AG10803 (cell line): ENCODE data around the gene SLC5A6.

ENCODE experiments used
- DNase-seq: peaks from one replicate; pipeline ENCODE4 v3.0.0; 2010; ENCODE audit warnings: low read depth
- H3K4me3 ChIP-seq: 2 replicates; pipeline ENCODE4 v1.5.1; 2011; ENCODE audit warnings: mild to moderate bottlenecking, low read length, control low read depth
- TF ChIP-seq, protein P1 (sequence below): conservative IDR thresholded peaks from 2 replicates; pipeline ENCODE4 v1.5.1; 2011; ENCODE audit warnings: mild to moderate bottlenecking, low read length, control low read depth, inconsistent platforms

SLC5A6 gene

DNA sequence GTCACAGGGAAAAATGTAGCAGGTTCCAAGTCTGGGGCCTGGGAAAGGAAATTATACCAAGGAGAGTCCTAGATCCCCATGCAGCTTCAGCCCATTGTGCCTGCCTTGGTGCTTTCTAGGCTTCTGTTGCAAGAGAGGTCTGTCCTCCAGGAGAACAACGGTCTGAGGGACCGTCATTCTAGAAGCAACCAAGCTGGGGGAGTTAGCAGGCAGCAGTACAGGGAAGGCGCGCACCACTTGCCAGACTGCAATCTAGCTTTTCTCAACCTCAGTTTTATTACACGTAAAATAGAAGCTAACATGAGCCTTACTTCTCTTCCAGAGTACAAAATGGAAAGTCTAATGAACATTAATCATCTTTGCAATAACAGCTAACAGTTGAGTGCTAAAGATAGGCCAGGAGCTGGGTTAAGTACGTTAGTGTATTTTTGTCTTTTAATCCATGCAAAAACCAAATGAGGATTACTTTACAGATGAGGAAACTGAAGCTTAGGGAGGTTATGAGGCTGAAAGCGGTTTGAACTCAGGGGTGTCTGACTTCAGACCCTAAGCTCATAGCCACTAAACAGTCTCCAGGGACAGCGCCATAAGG lies 61.3 kb downstream of the SLC5A6 start:
- no peak overlapping the region for H3K4me3 ChIP-seq
- TF ChIP-seq, protein P1, sequence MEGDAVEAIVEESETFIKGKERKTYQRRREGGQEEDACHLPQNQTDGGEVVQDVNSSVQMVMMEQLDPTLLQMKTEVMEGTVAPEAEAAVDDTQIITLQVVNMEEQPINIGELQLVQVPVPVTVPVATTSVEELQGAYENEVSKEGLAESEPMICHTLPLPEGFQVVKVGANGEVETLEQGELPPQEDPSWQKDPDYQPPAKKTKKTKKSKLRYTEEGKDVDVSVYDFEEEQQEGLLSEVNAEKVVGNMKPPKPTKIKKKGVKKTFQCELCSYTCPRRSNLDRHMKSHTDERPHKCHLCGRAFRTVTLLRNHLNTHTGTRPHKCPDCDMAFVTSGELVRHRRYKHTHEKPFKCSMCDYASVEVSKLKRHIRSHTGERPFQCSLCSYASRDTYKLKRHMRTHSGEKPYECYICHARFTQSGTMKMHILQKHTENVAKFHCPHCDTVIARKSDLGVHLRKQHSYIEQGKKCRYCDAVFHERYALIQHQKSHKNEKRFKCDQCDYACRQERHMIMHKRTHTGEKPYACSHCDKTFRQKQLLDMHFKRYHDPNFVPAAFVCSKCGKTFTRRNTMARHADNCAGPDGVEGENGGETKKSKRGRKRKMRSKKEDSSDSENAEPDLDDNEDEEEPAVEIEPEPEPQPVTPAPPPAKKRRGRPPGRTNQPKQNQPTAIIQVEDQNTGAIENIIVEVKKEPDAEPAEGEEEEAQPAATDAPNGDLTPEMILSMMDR: no peak
- no peak for DNase-seq
